Activated naive CD8-positive, alpha-beta T cell treated with anti-CD3 and anti-CD28 coated beads for 36 hours (primary cell): Measurements from ENCODE around the gene NCK2. TPM values are rescaled to one million over a fixed set of nuclear protein-coding genes. Genes with fewer than 3 reads are reported as not detected.
A peak's percentile ranks its signal among the peaks of the same experiment; 100 is the strongest.
"Not testable (repeated sequence)": the region's sequence is repeated elsewhere in the genome, so short reads cannot be mapped to it uniquely, and the experiment has no call there.

ENCODE experiments used
- DNase-seq: peaks from one replicate; pipeline ENCODE4 v3.0.0; 2021
- H3K27ac Mint-ChIP-seq: one replicate; pipeline ENCODE4 v1.8.0; 2022; ENCODE audit warnings: mild to moderate bottlenecking, moderate library complexity, mixed read lengths
- H3K27me3 Mint-ChIP-seq: one replicate; pipeline ENCODE4 v1.8.0; 2022; ENCODE audit warnings: mild to moderate bottlenecking, mixed read lengths
- H3K36me3 Mint-ChIP-seq: one replicate; pipeline ENCODE4 v1.8.0; 2021; ENCODE audit warnings: mild to moderate bottlenecking, mixed read lengths
- H3K4me1 Mint-ChIP-seq: one replicate; pipeline ENCODE4 v1.8.0; 2021; ENCODE audit warnings: mixed read lengths
- H3K4me3 Mint-ChIP-seq: one replicate; pipeline ENCODE4 v1.8.0; 2022; ENCODE audit warnings: mild to moderate bottlenecking, moderate library complexity, mixed read lengths
- H3K9me3 Mint-ChIP-seq: one replicate; pipeline ENCODE4 v1.8.0; 2022; ENCODE audit warnings: mixed read lengths
- total RNA-seq, 2 experiments: library from RNA; stranded (reverse); gene quantifications; one replicate each; pipeline ENCODE4 v1.2.3, GENCODE V29; 2021

NCK2 gene
- total RNA-seq, 2 experiments from 2014 or later = 76.1 to 78.1 TPM

DNA sequence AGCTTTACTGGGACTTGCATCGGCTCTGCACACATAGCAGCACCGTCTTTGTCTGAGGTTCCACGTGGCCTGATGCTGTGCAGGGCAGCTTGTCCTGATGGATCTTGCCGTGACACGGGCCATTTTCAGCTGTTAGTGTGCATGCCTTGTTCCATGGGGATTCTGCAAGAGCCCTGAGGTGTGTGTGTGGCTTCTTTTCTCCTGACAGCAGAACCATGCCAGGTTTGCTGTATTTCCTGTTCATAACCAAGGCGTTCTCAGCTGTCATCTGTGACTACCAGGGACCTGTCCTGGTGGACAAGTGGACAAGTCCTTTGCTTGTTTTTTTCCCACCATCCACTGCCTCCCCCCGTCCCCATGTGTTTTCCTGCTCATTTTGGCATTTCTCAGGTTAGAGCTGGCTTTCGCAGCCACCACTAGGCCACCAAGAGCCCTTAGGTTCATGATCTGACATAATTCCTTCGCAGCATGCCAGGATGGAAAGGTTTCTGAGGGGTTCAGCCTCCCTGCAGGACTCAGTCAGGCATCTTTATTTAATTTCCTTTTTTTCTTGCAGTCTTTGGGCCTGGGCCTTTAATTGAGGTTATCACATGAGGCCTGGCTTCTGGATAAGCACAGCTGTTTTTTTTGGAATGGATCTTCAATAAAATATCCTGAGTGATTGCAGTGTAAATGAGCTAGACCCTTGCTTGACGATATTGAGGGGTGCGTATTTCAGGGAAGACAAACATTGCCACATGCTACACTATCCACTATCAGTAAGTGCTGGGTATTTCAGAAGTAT lies 139.4 kb downstream of the NCK2 start:
- Mint-ChIP-seq H3K4me1 (peaks cover 80% of the 10 kb centered on the region), H3K9me3 (peaks cover 21% of the 10 kb centered on the region), H3K4me3 (no peak overlapping the region), H3K27me3 (no peaks in the 10 kb centered on the region), H3K36me3 (peaks cover 85% of the 10 kb centered on the region), H3K27ac (peak overlapping the region; percentile 59)
- no peak for DNase-seq

DNA sequence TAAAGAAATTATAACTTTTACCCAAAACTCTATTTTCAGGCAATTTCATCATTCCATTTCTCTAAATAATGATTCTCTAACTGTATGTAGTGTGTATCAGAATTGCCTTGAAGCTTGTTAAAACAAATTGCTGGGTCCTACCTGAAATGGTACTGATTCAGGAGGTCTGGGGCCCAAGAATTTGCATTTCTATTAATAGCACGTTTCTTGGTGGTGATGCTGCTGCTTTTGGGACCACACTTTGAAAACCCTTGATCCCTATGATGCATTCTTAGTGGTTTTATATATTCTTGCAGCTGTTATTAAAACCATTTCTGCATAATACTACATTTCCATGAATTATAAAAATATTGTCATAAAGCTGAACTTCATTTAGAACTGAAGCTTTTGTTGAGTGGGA lies 140.7 kb downstream of the NCK2 start:
- peaks cover 17% of the 10 kb centered on the region for H3K9me3 Mint-ChIP-seq
- no peak overlapping the region for H3K4me3 Mint-ChIP-seq
- peaks cover 78% of the 10 kb centered on the region for H3K4me1 Mint-ChIP-seq
- peak overlapping the region; percentile 75 for H3K27ac Mint-ChIP-seq
- DNase-seq = no peak
- H3K36me3 Mint-ChIP-seq = peaks cover 84% of the 10 kb centered on the region
- H3K27me3 Mint-ChIP-seq = no peaks in the 10 kb centered on the region

DNA sequence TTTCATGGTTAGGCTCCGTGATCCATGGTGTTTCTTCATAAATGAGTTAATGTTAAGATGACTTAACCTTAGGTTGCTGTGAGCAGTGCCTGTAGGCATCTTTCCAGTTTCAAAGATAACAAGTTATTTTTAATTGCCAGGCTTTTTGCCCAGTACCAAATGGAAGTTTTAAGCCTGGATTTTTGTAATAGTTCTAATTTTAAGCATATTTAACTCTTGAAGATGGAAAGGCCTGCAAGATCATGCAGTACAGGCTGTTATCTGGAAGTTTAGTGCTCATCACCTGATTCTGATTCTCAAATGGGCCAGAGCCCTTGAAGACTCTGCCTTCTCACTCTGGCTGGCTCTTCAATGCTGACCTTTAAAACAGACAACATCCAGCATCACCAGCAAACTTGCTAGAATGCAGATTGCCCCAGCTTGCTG lies 141.3 kb downstream of the NCK2 start:
- no peak for DNase-seq
- H3K4me1 Mint-ChIP-seq = peaks cover 81% of the 10 kb centered on the region
- H3K4me3 Mint-ChIP-seq = no peak overlapping the region
- peaks cover 17% of the 10 kb centered on the region for H3K9me3 Mint-ChIP-seq
- no peaks in the 10 kb centered on the region for H3K27me3 Mint-ChIP-seq
- H3K27ac Mint-ChIP-seq = peak overlapping the region; percentile 81
- peaks cover 85% of the 10 kb centered on the region for H3K36me3 Mint-ChIP-seq

DNA sequence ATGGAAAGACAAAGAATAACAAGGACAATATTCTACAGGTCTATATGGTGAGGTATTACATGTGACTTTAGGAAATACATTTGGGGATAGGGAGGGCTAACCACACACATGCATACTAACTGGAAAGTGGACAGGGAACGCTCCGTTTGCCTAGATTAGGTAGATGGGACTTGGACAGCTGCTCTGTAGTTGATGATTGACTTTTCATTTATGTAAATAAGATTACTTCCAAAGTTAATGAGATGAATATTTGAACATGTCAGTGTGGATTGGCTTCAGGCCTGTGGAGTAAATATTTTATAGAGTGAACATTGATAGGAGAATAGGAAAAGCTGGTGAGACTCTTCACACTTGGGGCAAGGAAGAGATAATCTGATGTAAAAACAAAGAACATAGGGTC lies 142.0 kb downstream of the NCK2 start:
- Mint-ChIP-seq H3K9me3 (peaks cover 17% of the 10 kb centered on the region), H3K4me3 (no peak overlapping the region), H3K27ac (peak overlapping the region; percentile 81), H3K36me3 (peaks cover 81% of the 10 kb centered on the region), H3K27me3 (no peaks in the 10 kb centered on the region), H3K4me1 (peaks cover 84% of the 10 kb centered on the region)
- DNase-seq = no peak

DNA sequence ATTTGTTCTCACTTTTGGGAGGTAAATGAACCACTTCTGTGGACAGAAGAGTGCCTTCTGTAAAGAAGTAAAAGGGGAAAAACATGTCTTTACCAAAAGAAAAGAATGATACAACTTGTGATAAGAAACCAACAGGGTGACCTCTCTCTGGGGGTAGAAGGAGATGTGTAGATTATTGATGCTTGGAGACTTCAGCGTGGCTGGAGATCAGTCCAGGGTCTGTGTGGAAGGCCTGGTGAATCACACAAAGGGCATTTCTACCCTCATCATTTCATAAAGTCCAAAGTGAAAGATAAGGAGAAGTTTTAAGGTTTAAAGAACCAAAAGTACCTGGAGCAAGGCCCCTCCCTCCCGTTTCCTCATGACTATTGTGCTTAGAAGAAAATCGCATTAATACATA lies 142.5 kb downstream of the NCK2 start:
- no peak for DNase-seq
- Mint-ChIP-seq H3K4me1 (peaks cover 79% of the 10 kb centered on the region), H3K4me3 (no peak overlapping the region), H3K36me3 (peaks cover 76% of the 10 kb centered on the region), H3K9me3 (peaks cover 17% of the 10 kb centered on the region), H3K27ac (peak overlapping the region; percentile 81), H3K27me3 (no peaks in the 10 kb centered on the region)

DNA sequence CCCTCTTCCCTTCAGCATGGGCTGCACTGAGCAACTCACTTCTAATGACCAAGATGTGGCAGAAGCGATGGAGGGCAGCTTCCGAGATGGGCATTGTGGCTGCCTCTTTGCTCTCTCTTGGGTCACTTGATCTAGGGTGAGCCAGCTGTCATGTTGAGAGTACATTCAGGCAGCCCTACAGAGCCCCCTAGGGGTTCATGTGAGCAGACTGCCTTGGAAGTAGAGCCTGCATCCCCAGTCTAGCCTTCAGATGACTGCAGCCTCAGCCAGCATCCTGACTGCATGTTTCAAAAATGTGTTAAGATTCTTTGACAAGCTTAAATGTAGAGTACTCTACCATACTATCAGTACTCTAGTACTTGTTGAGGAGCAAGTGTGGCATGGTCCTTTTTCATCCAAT lies 143.9 kb downstream of the NCK2 start:
- Mint-ChIP-seq H3K27ac (peak overlapping the region; percentile 51), H3K9me3 (peaks cover 17% of the 10 kb centered on the region)

DNA sequence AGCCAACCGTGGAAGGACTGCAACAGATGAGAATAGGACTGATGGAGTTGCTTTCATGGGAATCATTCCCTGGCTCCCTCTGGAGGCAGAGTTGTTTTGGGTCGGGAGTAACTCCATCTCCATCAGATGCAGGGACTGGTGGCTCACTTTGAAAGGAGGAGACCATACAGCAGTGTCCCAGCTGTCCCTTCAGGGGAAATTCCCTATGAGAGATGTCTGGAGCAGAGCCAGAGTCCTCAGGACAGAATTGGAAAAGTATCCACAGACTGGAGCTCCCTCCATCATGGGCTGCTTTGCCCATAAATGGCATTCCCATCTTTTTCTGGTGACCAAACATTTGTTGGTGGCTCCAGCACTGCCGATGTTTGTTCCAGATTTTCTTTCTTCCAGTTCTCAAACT lies 144.3 kb downstream of the NCK2 start:
- peaks cover 17% of the 10 kb centered on the region for H3K9me3 Mint-ChIP-seq
- no peak for DNase-seq
- H3K27ac Mint-ChIP-seq = peak overlapping the region; percentile 51
- peaks cover 62% of the 10 kb centered on the region for H3K4me1 Mint-ChIP-seq
- no peaks in the 10 kb centered on the region for H3K27me3 Mint-ChIP-seq
- H3K36me3 Mint-ChIP-seq = peaks cover 73% of the 10 kb centered on the region
- no peak overlapping the region for H3K4me3 Mint-ChIP-seq

More for the DNA sequence above, 143.9 kb downstream of the NCK2 start:
- peaks cover 66% of the 10 kb centered on the region for H3K4me1 Mint-ChIP-seq
- DNase-seq = no peak
- H3K4me3 Mint-ChIP-seq = no peak overlapping the region
- peaks cover 74% of the 10 kb centered on the region for H3K36me3 Mint-ChIP-seq
- H3K27me3 Mint-ChIP-seq = no peaks in the 10 kb centered on the region

DNA sequence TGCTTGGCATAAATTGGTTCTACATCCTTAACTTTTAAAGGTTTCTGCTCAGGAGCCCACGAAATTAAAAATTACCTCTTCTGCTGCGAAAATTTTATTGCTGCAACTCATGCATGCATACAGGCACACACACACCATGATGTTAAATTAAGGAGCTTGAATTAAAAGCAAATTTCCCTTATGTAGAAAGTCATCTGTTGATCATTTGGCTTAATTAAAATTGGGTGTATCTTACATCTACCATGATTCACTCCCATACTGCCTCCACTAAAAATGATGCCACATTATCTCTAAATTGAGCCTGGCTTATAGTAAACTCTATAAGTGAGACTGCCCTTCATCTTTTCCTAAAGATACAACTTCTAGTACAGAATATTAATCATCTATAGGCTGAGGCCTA lies 145.4 kb downstream of the NCK2 start:
- H3K27me3 Mint-ChIP-seq = no peaks in the 10 kb centered on the region
- peaks cover 58% of the 10 kb centered on the region for H3K4me1 Mint-ChIP-seq
- no peak overlapping the region for H3K4me3 Mint-ChIP-seq
- H3K9me3 Mint-ChIP-seq = peaks cover 17% of the 10 kb centered on the region
- peak overlapping the region; percentile 46 for H3K27ac Mint-ChIP-seq
- peaks cover 77% of the 10 kb centered on the region for H3K36me3 Mint-ChIP-seq
- no peak for DNase-seq

DNA sequence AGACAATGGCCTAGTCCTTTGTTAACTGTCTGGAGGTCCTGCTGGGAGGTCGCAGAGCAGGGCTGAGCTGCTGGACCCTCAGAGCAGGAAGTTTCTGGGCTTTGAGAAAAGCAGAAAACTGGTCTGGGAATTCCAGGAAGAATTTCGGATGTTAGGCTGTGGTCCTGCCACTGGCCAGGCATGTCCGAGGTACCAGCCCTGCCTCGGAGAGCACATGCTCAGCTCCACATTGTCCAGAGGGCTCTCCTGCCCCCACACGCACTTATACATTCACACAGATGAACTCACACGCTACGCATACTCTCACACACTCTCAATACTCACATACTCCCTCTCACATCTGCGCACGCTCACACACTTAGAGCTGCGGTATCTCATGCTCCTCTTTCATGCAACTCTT lies 146.1 kb downstream of the NCK2 start:
- Mint-ChIP-seq H3K27ac (peak overlapping the region; percentile 60), H3K4me3 (peak overlapping the region; percentile 55), H3K36me3 (peaks cover 80% of the 10 kb centered on the region), H3K9me3 (peaks cover 17% of the 10 kb centered on the region), H3K4me1 (peaks cover 61% of the 10 kb centered on the region), H3K27me3 (no peaks in the 10 kb centered on the region)
- DNase-seq = no peak

DNA sequence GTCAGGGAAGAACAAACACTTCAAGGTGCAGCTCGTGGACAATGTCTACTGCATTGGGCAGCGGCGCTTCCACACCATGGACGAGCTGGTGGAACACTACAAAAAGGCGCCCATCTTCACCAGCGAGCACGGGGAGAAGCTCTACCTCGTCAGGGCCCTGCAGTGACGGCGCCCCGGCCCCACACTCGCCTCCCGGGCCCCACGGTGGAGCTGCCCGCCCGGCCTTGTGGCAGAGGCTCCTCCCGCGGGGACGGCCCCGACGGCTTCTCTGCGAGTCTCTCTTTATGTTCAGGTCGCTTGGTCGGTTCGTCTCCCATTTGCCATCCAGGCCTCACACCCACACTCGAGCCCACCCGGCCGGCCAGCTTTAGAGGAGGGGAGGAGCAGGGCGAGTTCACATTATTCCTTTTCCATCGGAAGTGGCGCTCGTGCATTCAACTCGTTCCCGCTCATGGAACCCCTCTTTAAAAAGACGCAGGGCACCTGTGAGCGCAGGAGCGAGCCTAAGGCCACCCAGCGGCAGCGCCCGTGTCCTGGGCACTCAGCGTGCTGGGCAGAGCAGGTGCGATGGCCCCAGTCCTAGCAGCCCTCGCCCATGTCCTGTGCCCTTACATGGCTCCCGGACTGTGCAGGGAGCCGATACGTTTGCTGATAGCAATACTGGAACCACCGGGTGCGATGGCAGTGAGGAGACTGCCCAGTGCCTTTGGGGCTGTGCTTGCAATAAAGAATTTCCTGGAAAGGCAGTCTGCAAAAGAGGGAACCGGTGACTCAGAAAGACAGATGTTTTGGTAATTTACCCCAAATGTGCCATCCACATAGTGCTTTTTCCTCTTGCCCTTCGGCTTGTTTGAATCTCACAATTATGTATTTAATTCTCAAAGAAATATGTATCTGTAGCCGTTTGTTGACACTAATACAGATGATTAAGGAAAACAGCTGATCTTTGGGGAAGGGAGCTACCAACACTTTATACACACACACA lies 148.6 kb downstream of the NCK2 start:
- peaks cover 83% of the 10 kb centered on the region for H3K36me3 Mint-ChIP-seq
- no peak overlapping the region for H3K4me3 Mint-ChIP-seq
- peaks cover 18% of the 10 kb centered on the region for H3K9me3 Mint-ChIP-seq
- H3K27ac Mint-ChIP-seq = no peak overlapping the region
- DNase-seq = no peak
- no peaks in the 10 kb centered on the region for H3K27me3 Mint-ChIP-seq
- H3K4me1 Mint-ChIP-seq = peaks cover 44% of the 10 kb centered on the region

DNA sequence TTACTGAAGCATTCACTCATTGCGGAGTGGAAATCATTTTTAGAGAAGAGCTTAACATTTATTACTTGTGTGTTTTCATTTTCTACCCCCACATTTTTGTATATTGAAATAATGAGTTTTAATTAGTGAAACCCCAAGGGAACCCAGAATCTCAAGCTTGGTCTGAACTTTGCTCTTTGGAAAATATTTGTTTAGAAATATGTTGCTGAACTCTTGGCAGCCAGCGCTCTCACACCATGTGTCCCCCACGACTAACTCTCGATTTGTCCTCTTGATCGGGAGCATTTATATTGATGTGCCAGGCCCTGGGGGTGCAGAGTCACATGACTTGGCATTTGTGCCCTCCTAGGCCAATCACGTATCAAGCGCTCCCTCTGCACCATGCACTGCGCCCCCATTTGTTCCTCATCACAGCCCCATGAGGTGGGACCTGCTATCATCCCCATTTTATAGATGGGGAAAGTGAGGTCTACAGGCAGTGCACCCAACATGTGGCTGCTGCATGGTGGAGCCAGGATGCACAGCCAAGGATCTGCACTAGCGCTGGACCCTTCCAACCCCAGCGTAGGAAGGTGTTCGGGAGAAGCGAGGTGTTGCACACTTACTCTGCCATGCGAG lies 149.7 kb downstream of the NCK2 start:
- Mint-ChIP-seq H3K36me3 (peaks cover 83% of the 10 kb centered on the region), H3K27ac (peak overlapping the region; percentile 42), H3K4me1 (peaks cover 40% of the 10 kb centered on the region), H3K4me3 (no peak overlapping the region), H3K9me3 (peaks cover 21% of the 10 kb centered on the region), H3K27me3 (no peaks in the 10 kb centered on the region)
- no peak for DNase-seq

DNA sequence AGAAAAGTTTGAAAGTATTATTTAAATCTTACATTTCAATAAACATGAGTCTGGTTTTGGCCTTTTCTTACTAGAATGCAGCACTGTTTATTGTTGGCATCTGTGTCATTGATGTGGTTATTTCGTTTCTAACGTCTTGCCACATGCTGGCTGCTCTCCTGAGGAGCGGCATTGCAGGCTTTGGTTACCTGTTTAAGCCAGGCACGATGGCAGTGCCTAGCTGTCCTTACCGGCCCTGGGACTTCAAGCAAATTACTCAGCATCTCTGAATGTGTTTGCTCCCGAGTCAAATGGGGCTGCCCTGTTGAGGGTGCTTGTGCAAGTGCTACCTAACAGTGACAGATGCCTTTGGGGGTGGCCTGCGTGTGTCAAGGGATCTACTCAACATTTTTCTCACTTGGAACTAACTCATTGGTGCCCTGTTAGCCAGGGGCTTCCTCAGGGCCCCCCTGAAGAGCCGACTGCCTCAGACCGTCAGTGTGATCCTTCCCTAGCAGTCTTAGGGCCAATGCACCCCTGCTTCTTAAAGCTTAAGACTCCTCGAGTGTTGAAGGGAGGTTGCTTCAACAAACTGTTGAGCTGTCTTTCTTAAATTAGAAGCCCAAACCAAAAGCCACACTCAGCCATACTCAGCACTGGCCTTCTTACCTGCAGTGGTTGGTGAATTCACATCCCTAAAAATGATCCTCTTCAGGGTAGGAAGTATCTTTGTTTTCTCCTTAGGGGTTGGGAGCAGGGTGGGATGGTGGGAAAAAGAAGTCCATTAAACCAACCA lies 151.5 kb downstream of the NCK2 start:
- DNase-seq = no peak
- Mint-ChIP-seq H3K36me3 (peaks cover 83% of the 10 kb centered on the region), H3K27ac (peak overlapping the region; percentile 73)

DNA sequence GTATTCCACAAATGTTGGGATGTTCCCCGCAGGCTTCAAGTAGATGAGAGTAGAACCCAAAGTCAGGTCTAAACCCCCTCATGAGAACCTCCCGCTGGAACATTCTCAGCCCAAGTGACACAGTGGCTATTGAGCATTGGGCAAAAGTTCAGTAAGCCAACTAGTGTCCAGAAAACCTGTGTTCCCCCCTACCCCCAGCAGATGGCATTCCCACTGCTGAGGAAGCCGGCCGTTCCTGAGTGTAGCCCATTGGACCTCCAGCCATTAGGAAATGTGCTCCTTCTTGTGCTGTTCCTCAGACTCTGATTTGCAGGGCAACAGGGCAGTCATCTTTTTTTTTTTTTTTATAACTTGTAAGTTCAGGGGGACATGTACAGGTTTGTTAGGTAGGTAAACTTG lies 152.1 kb downstream of the NCK2 start:
- Mint-ChIP-seq H3K36me3 (peaks cover 87% of the 10 kb centered on the region), H3K27ac (peak overlapping the region; percentile 73), H3K9me3 (peaks cover 43% of the 10 kb centered on the region), H3K4me3 (no peak overlapping the region), H3K27me3 (no peaks in the 10 kb centered on the region), H3K4me1 (peaks cover 27% of the 10 kb centered on the region)
- DNase-seq = no peak

More for the DNA sequence above, 151.5 kb downstream of the NCK2 start:
- Mint-ChIP-seq H3K27me3 (no peaks in the 10 kb centered on the region), H3K4me1 (peaks cover 24% of the 10 kb centered on the region), H3K9me3 (peaks cover 38% of the 10 kb centered on the region), H3K4me3 (no peak overlapping the region)

DNA sequence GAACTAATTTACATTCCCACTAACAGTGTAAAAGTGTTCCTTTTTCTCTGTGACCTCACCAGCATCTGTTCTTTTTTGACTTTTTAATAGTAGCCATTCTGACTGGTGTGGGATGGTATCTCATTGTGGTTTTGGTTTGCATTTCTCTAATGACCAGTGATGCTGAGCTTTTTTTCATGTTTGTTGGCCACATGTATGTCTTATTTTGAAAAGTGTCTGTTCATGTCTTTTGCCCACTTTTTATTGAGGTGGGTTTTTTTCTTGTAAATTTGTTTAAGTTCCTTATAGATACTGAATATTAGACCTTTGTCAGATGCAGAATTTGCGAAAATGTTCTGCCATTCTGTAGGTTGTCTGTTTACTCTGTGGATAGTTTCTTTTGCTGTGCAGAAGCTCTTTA lies 153.0 kb downstream of the NCK2 start:
- not testable (repeated sequence) for H3K4me3 Mint-ChIP-seq, H3K27ac Mint-ChIP-seq, H3K27me3 Mint-ChIP-seq, DNase-seq
- peaks cover 32% of the 10 kb centered on the region for H3K4me1 Mint-ChIP-seq
- H3K9me3 Mint-ChIP-seq = peaks cover 45% of the 10 kb centered on the region
- H3K36me3 Mint-ChIP-seq = peaks cover 87% of the 10 kb centered on the region
